NCI-H510A (cell line): ENCODE results near the gene SYCE3.

Source experiments
- DNase-seq: peaks from one replicate; lab custom pipeline; 2025; lab: John Stamatoyannopoulos, UW

Gene SYCE3

DNA sequence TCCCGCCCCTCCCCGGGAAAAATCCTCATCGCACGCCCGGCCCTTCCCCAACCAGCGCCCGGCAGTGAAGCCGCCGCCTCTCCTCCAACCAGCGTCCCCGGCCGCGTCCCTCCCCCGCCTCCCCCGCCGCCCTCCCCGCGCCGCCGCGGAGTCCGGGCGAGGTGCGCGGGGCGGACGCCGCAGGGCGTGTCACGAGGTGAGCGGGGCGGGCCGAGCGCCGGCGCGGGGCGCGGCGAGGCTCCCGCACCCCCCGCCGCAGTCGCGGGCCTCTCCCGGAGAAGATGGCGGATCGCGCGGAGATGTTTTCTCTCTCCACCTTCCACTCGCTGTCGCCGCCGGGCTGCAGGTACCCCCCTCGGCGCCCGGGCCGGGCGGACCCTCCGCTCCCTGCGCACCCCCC lies 37.8 kb upstream of the SYCE3 start, which contains the start of gene MAPK8IP2:
TSS of gene MAPK8IP2 (plus strand) at position 256 of the 400 bp plus-strand sequence. CDS start at position 282, 26 bp downstream.
- peak; percentile 60 for DNase-seq

DNA sequence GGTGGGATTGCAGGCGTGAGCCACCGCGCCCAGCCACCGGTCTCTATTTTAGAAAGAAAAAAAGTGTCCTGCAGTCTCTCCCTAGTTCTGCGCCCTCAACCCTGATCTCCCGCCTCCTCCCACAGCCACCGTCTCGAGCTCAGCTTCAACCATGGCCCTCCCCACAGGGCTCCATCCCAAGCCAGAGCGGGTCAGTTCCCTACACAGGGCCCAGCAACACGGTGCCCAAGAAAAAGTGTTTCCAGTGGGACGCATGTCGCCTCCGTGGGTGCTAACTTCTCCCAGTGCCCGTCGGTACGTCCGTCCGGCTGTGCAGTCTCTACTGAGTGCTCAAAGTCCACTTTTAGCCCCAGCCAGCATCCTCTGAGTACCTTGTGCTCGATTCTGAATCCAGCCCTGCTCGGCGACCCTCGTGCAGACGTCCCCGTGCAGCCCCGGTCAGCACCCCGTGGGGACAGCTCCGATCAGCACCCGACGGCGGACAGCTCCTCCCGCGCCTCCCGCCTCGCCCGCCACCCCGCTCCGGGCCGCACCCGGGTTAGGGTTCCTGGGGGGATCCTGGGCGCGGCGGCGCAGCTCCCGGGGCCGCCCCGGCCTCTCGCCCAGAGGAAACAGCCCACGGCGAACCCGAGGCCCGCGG lies 37.2 kb upstream of the SYCE3 start:
- DNase-seq = no peak

- DNase-seq = no peak
Measured at GRCh38 chr22:50597097-50597496, 34.4 kb upstream of the SYCE3 start.

DNA sequence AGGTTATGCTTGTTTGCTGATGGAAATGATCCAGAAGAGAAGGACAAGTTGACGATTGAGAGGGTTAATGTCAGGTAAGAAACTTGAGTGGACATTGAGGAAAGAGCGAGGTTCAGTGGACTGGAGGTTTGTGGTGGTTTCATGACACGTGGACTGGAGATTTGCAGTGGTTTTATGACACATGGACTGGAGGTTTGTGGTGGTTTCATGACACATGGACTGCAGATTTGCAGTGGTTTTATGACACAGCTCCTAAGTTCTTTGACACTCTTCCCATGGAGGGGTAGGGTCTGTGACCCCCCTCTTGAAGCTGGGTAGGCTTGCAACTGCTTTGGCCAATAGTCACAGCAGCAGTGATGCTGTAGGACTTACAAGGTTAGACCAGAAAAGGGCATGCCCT lies 32.5 kb upstream of the SYCE3 start:
- no peak for DNase-seq

DNA sequence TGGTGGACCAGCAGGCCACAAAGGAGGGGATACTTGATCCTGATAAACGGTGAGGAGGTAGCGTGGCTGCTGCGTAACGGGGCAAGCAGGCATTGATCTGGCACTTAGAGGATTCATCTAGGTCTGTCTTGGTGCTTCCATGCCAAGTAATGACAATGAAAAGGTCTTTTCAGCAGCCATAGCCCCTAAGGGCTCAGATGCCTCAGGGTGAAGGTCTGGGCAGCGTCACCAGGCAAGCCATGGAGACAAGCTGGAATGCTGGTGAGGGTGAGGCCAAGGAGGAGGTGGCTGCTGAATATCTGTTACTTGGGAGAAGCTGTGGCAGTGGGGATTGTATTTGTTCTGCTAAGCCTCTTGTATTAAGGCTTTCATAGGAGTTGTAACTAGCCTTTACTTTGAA lies 24.7 kb upstream of the SYCE3 start:
- DNase-seq = no peak

- DNase-seq = no peak
Measured at GRCh38 chr22:50586416-50586815, 23.7 kb upstream of the SYCE3 start.

GRCh38 chr22:50585781-50586180 lies 23.1 kb upstream of the SYCE3 start:
- DNase-seq = no peak

DNA sequence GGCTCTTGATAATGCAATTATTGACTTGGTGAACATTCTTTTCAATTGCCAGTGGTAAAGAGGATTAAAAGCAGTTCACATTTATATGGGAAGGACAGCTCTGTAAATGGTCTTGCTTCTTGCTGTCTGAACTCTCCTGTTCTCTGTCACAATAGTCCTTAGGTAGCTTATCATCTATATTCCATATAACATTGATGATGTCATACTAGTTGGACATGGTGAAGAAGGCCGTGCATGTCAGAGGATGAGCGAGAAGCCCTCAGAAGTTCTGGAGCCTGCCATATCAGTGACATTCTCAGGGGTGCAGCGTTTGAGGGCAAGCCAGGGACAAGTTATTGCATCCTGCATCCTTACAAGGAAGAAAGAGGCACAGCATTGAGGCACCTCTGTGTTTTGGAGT lies 22.5 kb upstream of the SYCE3 start:
- no peak for DNase-seq

DNA sequence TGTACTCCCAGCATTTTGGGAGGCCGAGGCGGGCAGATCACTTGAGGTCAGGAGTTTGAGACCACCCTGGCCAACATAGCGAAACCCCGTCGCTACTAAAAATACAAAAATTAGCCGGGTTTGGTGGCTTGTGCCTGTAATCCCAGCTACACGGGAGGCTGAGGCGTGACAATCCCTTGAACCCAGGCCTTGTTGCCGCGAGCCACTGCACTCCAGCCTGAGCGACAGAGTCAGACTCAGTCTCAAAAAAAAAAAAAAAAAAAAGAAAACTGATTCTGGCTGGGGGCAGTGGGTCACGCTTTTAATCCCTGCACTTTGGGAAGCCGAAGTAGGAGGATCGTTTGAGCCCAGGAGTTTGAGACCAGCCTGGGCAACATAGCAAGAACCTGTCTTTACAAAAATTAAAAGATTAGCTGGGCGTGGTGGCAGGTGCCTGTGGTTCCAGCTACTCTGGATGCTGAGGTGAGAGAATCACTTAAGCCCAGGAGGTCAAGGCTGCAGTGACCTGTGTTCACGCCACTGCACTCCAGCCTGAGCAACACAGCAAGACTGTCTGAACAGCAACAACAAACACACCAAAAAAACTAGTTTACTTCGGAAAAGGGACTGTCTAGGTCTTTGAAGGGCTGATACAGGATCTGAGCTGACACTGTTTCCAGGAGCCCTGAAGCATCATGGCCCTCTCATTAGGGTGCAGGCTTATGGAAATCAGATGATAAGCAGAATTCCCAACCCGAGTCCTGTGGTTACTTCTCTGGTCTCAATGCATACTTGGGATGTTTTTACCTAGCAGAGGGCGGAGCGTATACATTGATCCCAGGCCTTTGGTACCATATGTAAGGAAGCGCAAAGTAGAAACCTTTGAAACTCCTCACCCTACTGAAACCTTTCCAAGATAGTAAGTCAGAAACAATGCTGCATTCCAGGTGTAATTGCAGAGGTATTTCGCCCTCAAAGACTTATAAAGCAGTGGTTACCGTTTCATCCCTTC lies 21.7 kb upstream of the SYCE3 start:
- no peak for DNase-seq

DNA sequence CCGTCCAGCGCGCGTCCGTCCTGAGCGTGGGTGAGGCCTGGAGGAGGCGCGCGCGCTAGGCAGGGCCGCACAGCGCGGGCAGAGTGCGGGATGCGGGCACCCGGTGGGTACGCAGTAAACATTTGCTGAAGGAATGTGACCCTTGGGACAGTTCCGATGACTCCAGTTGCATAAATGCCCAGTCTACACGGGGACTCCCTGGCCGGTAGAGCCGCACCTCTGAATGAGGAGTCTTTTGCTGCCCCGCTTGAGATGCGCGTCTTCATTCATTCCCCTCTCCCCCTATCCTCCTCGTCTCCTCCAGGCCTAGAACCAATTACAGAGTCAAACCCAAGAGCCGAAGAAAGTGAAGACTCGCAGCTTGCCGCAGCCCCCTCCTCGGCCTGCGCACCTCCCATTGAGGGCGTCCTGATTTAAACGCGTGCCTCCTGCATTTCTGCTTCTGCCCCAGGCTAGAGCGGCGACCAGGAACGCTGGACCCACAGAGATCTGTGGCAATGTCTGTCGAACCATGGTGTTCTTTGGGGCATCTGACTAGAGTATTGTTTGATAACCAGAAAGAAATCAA lies 20.7 kb upstream of the SYCE3 start:
- no peak for DNase-seq

- peak; percentile 95 for DNase-seq
Measured at GRCh38 chr22:50582493-50583293, 20.0 kb upstream of the SYCE3 start, which contains the start of gene CHKB. Gene CHKB (minus strand): TSS chr22:50582849. CDS start chr22:50582781, 68 bp downstream.

DNA sequence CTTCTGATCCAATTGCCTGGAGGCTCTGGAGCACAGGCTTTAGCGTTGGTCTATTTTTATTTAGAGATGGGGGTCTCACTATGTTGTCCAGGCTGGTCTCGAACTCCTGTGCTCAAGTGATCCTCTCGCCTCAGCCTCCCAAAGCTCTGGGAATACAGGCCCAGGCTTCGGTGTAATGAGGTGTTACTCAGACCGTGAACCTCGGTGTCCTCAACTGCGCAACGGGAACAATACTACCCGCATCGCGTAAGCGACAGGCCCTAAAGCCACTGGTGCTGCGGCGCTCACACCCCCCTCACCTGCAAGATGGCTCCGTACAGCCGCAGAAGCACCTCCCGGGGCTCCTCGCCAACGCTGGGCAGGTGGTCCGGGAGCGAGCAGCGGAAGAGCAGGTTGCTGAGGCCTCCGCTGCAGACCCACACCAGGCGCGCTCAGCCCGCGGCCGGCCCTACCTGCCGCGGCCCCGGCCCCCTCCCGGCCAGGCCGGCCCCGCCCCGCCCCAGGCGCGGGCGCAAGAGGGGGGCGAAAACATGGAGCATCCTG lies 19.3 kb upstream of the SYCE3 start:
- DNase-seq = peak; percentile 34

GRCh38 chr22:50581031-50581949 lies 18.6 kb upstream of the SYCE3 start:
- no peak for DNase-seq

- DNase-seq = no peak
Measured at GRCh38 chr22:50579752-50580151, 17.0 kb upstream of the SYCE3 start.

- DNase-seq = no peak
Measured at GRCh38 chr22:50578776-50579310, 16.1 kb upstream of the SYCE3 start.

DNA sequence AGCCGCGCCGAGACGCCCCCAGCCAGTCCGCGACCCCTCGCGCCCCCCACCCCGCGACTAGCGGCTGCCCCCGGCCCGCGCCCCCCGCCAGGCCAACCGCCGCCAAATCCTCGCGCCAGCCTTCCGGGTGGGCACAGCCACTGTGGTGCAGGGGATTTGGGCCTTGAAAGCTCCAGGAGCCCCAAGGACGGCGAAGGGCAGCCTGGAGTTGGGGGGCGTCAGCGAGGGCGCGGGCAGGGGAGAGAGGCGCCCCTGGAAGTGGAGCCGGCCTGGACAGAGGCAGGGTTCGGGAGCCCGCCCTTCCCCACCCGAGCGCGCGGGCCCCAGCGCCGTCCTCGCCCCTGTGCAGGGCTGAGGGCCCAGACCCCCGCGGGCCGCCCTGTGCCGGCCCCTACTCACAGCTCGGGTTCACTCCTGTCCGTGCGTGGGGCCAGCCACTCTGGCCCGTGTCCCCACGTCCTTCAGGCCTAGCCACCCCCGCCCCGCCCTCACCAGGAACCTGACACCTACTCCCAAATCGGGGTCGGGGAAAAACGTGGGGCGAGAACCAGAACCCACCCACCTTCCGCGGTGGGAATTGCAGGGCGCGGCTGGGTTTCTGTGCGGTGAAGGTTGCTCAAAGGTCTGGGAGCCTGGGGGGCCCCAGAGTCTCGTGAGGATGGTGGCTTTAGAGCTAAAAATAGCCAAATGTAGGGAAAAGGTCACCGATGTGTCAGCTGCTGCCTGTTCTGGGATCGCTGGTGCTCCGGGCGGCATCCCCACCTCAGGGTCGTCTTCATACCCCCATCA lies 15.5 kb upstream of the SYCE3 start, which contains the start of gene CPT1B:
TSS of gene CPT1B (minus strand) at position 441 of the 789 bp plus-strand sequence. CDS start 512 bp downstream, outside the sequence.
- no peak for DNase-seq

- DNase-seq = no peak
Measured at GRCh38 chr22:50577697-50577986, 14.9 kb upstream of the SYCE3 start.

GRCh38 chr22:50576806-50577696 lies 14.3 kb upstream of the SYCE3 start:
- no peak for DNase-seq
